GM12801 (cell line): Measurements from ENCODE around the gene CEP131.

ENCODE experiments used
- CTCF ChIP-seq: IDR thresholded peaks from one replicate; pipeline ENCODE4 v1.5.1; 2011; ENCODE audit warnings: control low read depth; ENCODE audit not compliant: insufficient read length; ENCODE audit errors: extremely low read depth

Gene CEP131

GRCh38 chr17:81250286-81251093, 27.7 kb upstream of the CEP131 start:
- TF ChIP-seq CTCF: no peak

GRCh38 chr17:81249223-81250040, 26.7 kb upstream of the CEP131 start:
- TF ChIP-seq CTCF: no peak

DNA sequence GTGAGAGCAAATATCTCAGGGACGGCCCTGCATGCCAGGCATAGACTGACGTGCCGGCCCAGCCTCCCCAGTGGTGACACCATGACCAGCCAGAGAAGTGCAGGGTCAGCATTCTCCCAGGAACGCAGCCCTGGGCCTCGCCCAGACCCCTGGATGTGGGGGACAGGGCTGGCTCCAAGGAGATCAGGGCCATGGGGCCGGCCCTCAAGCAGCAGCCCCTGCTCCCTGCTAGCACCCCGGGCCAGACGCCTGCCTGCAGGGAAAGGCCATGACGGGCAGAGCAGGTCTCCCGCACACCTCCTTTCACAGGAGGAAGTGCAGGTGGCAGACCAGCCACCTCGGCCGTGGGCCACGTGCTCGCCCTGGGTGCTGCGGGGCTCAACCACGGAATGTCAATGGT, 25.9 kb upstream of the CEP131 start:
- no peak for TF ChIP-seq CTCF

DNA sequence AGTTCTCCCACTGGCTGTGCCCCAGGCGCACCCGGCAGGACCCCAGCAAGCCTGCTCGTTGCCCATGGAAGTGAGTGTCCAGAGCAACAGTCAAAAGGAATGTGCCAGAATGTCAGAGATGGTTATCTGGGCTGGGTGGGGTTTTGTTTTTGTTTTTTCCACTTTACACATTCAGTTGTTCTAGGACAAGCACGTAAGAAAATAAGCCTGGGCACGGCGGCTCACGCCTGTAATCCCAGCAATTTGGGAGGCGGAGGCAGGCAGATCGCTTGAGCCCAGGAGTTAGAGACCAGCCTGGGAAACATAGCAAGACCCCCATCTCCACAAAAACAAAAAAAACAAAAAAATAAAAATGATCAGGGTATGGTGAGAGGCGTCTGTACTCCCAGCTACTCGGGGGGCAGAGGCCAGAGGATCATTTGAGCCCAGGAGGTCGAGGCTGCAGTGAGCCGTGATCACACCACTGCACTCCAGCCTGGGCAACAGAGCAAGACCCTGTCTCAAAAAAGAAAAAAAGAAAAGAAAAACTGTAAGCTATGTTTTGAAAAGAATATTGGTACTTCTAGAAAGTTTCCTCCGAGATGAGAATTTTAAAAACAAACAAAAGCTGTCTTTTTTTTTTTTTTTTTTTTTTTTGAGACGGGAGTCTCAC, 24.7 kb upstream of the CEP131 start:
- no peak for TF ChIP-seq CTCF

- no peak for TF ChIP-seq CTCF
These were observed 24.0 kb upstream of the CEP131 start for GRCh38 chr17:81246679-81247338.

DNA sequence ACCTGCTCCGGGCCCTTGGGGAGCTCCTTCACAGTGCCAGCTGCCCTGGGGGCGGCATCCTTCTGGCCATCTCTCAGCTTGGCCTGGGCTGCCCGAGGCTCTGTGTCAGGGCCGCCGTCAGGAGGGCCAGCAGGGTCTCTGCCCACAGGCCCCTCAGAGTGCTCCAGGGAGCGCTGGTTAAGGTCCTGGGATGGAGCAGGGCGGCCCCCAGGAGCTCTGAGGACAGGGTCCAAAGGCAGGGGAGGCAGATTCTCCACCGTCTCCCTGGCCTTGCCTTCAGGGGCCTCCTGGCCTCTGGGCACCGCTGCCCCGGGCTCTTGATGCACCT, 23.5 kb upstream of the CEP131 start:
- no peak for TF ChIP-seq CTCF

- TF ChIP-seq CTCF: no peak
These were observed 23.0 kb upstream of the CEP131 start for GRCh38 chr17:81245665-81246342.
